HG03095 (cell line): ENCODE results near the gene RPS6KA2.
A peak's percentile ranks its signal among the peaks of the same experiment; 100 is the strongest.
"Not testable (repeated sequence)": the region's sequence is repeated elsewhere in the genome, so short reads cannot be mapped to it uniquely, and the experiment has no call there.

Experiments
- ATAC-seq: cut with Tn5 transposase; IDR thresholded peaks from one replicate; pipeline ENCODE4 v1.9.1; 2021; ENCODE audit warnings: moderate library complexity; ENCODE audit not compliant: unreplicated experiment

RPS6KA2 gene

DNA sequence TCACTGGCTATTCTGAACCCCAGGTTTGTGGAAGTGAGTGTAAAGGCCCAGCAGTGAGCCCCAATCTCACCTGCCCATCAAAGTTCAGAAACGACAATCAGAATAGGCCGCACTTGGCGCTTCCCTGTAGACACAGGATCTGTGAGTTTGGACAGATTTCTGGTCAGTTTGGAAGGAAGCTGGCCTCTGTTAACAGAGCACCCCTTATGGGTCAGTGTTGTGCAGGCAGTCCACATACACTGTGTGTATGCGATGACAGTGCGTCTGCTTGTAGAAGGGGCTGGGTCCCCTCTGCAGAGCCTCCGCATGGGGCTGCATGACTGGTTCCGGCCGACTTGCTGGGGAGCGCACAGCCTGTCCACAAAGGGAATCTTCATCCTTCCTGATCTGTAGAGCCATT lies 240.9 kb downstream of the RPS6KA2 start:
- no peak for ATAC-seq

GRCh38 chr6:166383802-166384363 lies 243.2 kb downstream of the RPS6KA2 start:
- not testable (repeated sequence) for ATAC-seq

- peak; percentile 87 for ATAC-seq
Measured at GRCh38 chr6:166382933-166383801, 243.9 kb downstream of the RPS6KA2 start, which contains the start of gene MPC1. TSS of gene MPC1 (minus strand) at chr6:166382940. CDS start at chr6:166382876, 64 bp downstream.

DNA sequence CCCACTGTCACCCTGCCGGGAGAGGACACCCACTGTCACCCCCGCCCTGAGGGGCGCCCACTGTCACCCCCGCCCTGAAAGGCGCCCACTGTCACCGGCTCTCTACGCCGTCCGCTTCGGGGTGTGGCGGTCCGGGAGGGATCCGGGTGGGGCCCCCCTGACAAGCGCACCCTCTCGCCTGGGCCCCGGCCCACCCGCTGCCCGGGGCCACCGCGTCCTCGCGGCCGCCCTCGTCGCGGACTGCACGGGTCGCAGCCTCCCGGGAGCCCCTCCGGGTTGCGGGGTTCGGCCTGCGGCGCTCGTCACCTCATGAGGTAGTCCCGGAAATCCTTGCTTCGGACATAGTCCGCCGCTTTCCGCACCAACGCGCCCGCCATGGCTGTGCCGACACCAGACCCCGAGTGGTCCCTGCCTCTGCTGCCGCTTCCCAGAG lies 244.5 kb downstream of the RPS6KA2 start:
- ATAC-seq: peak; percentile 4

- peak; percentile 57 for ATAC-seq
Measured at GRCh38 chr6:166381733-166382499, 245.1 kb downstream of the RPS6KA2 start.

DNA sequence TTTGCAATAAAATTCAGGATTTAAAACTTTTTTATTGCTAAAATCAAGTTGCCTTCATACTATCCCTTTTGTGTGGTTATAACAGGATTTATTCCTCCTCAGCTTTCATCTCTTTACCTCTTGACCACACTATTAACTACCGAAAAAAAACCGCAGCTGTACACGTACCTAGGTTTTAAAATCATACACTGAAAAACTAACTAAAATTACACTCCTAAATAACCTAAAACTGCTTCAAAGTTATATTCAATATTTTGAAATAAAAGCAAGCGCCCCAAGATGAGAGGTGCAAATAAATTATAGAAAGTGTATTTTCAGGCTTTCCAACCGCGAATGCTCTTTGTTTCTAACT lies 245.7 kb downstream of the RPS6KA2 start:
- ATAC-seq: no peak

GRCh38 chr6:166379800-166380199 lies 247.3 kb downstream of the RPS6KA2 start:
- no peak for ATAC-seq

- ATAC-seq: no peak
Measured at GRCh38 chr6:166379103-166379586, 247.9 kb downstream of the RPS6KA2 start.

DNA sequence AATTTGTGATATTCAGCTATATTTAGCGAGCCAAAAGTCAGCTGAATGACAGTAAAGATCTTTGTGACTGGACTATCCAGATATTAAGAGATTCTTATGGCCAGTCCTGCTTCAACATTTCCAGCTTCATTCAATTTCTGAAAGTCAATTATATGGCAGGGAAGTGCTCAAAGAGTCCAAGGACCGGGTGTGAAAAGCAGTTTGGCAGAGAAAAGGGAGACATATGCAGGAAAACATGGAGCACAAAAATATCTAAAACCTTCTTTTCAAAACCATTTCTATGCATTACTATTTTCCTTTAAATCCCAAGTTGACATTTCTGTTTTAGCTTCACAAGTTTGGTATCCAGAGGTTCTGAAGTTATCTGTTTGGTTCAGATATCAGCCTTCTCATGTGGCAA lies 249.3 kb downstream of the RPS6KA2 start:
- ATAC-seq: no peak

GRCh38 chr6:166375013-166375412 lies 252.0 kb downstream of the RPS6KA2 start:
- no peak for ATAC-seq

GRCh38 chr6:166370489-166370888 lies 256.6 kb downstream of the RPS6KA2 start:
- ATAC-seq: no peak

- no peak for ATAC-seq
Measured at GRCh38 chr6:166369782-166370181, 257.3 kb downstream of the RPS6KA2 start.

- no peak for ATAC-seq
Measured at GRCh38 chr6:166366921-166367320, 260.1 kb downstream of the RPS6KA2 start.

DNA sequence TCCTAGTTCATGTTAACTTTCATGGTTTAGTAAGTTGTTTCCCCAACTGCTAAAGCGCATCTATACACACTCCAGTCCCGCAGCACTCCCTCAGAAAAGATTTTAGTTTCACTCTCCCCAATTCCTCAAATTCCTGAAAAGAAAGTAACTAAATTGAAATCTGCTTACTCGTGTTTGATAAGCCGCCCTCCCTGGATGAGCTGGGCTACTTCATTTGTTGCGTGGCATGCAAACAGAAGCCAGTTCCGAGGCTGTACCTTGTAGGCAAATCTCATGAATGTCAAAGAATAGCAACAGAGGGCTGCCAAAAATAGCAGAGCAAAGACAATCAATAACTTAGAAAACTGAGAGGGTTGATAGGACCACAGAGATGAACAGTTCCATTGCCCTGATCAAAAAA lies 261.2 kb downstream of the RPS6KA2 start:
- no peak for ATAC-seq

- no peak for ATAC-seq
Measured at GRCh38 chr6:166365221-166365620, 261.8 kb downstream of the RPS6KA2 start.

DNA sequence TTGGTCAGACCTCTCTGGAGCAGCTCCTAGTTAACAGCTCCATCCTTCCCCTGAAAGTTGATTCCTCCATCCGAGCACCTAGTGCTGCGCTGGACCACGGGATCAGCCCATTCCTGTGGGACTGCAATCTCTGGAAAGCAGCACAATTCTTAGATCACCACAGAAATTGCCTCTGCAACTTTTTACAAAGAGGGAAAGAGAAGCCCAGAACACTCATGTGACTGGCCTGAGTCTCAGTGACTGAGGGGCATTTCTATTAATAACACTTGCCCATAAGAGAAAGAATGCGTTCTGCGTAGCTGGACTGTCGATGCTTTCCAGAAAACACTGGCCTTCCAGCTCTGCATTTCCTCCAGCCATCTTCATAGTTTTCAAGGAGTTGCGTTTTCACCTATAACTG lies 262.6 kb downstream of the RPS6KA2 start:
- ATAC-seq: no peak

GRCh38 chr6:166362427-166362826 lies 264.6 kb downstream of the RPS6KA2 start:
- not testable (repeated sequence) for ATAC-seq

DNA sequence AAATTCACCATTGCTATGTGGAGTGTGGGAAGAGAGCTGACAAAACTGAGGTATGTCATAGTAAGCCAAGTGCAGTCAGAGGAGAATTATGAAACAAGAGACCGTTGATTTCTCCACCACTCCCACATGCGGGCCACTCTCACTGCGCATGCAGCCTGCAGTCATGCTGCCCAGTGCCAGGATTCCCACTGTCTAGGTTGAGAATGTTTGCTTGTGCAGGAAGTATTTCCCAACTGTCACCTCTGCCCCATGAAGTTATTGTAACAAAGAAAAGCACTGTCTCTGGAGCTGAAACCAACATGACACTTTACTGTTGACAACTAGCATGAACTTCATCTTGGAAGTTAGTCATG lies 266.0 kb downstream of the RPS6KA2 start:
- no peak for ATAC-seq

- no peak for ATAC-seq
Measured at GRCh38 chr6:166360243-166361076, 266.6 kb downstream of the RPS6KA2 start.
